HTR-8/SVneo (cell line): ENCODE data around the gene CYTH1.
"Not testable (repeated sequence)": the region's sequence is repeated elsewhere in the genome, so short reads cannot be mapped to it uniquely, and the experiment has no call there.

Experiments used
- DNase-seq: peaks from one replicate; pipeline ENCODE4 v3.0.0; 2011; ENCODE audit warnings: low spot score, mixed read lengths; ENCODE audit not compliant: insufficient read length
- FAIRE-seq: peaks from 2 replicates; lab custom pipeline; 2011; peaks lifted over from hg19 to GRCh38; lab: Jason Lieb, UNC

CYTH1 gene

GRCh38 chr17:78789663-78790181, 7.6 kb upstream of the CYTH1 start:
- no peak for DNase-seq
- FAIRE-seq = no peak

DNA sequence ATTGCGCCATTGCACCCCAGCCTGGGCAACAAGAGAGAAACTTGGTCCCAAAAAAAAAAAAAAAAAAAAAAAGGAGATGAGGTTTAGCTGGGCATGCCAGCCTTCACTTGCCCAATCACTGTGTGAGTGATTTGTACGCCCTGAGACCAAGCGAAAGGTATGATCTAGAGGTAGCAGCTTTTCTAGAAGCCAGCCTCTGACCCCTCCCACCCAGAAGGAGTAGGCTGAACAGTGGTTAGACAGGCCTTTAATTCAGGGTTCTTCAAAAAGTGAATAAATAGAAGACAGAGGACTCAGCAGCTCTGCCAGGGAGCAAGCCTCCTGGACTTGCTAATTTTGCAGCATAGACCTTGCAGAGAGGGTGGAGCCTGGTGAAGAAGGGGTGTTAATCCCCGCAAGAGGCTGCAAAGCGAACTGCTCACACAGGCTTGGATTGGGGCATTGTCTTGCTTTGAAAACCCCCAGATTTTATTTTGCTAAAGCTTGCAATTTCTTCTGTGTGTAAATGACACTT, 7.1 kb upstream of the CYTH1 start:
- DNase-seq (no peak), FAIRE-seq (no peak)

- no peak for DNase-seq
- FAIRE-seq = no peak
These were observed 6.4 kb upstream of the CYTH1 start for GRCh38 chr17:78788451-78788850.

GRCh38 chr17:78787444-78787843, 5.4 kb upstream of the CYTH1 start:
- DNase-seq (no peak), FAIRE-seq (no peak)

DNA sequence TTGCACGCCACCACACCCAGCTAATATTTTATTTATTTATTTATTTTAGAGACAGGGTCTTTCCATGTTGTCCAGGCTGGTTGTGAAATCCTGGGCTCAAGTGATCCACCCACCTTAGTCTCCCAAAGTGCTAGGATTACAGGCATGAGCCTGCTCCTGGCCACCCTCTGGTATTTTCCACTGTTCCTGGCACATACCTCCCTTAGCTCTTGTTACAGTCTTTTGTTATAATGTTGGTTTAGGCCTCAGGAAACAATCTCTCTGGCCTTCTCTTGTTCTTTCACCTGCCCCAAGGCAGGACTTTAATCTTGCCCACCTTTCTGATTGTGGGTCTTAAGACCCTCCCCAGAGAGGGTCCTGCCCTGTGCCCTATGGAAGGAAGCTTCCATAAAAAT, 3.6 kb upstream of the CYTH1 start:
- DNase-seq = no peak
- no peak for FAIRE-seq

DNA sequence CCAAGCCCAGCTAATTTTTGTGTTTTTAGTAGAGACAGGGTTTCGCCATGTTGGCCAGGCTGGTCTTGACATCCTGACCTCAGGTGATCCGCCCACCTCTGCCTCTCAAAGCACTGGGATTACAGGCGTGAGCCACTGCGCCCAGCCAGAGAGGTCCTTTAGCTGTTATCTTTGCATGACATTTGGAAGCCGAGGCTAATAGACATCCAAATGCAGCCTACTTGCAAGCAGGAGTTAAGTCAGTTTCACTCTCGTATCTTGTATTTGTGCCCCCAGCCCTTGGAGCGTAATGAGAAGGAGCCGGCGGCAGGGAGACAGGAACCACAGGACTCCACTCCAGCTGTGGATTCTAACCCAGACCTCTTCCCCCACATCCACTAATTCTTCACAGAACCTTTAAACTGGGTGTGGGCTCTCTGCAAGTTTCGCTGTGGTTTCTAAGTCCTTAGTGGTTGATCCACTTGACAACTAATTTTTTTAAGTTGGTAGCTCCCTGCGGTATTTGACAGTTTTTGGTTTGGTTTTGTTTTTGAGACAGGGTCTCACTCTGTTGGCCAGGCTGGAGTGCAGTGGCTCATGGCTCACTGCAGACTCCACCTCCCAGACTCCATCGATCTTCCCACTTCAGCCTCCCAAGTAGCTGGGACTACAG, 3.1 kb upstream of the CYTH1 start:
- no peak for FAIRE-seq
- no peak for DNase-seq

- no peak for FAIRE-seq
- no peak for DNase-seq
These were observed 2.3 kb upstream of the CYTH1 start for GRCh38 chr17:78784352-78784751.

GRCh38 chr17:78783711-78784324, 1.7 kb upstream of the CYTH1 start:
- no peak for DNase-seq
- no peak for FAIRE-seq

DNA sequence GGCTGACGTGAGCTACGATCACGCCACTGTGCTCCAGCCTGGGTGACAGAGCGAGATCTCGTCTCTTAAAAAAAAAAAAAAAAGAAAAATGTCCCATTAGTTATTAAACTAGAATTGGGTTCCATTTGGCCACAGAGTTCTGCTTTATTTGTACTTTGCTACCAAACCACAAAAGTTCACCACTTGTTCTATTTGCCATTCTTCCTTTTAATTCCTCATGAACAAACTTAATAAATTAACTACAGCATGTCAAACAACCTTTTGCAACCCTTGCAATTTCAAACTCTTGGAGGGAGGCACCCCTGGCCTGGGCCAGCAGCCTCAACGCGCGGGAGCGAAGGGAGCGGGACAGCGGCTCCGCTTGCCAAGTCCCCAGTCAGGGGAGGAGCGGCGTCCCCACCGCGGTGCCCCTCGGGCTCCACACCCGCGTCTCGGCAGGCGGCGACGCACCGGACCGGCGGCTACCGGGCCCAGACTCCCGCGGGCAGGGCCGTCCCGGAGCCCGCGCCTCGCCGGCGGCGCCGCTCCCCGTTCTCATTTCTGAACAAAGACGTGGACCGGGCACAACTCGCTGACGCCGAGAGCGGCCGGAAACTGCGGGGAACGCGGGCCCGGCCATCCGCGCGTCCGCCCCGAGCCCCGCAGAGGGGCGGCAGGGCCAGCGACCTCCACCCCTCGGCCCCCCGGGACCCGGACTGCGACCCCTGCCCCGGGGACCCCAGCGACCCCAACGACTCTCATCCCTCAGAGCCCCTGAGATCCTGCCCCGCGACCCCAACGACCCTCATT, 775 bp downstream of the CYTH1 start:
- FAIRE-seq = no peak
- peak; percentile 33 for DNase-seq

DNA sequence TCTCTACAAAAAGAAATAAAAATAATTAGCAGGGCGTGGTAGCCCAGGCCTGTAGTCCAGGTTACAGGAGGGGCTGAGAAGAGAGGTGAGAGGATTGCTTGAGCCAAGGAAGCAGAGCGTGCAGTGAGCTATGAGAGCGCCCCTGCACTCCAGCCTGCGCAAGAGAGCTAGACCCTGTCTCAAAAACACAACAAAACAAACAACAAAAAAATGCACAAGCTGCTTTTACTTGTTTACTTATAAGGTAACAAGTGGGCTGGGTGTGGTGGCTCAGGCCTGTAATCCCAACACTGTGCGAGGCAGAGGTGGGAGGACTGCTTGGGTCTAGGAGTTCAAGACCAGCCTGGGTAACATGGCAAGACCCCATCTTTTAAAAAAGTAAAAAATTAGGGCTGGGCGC, 1.7 kb downstream of the CYTH1 start:
- DNase-seq (no peak), FAIRE-seq (no peak)

DNA sequence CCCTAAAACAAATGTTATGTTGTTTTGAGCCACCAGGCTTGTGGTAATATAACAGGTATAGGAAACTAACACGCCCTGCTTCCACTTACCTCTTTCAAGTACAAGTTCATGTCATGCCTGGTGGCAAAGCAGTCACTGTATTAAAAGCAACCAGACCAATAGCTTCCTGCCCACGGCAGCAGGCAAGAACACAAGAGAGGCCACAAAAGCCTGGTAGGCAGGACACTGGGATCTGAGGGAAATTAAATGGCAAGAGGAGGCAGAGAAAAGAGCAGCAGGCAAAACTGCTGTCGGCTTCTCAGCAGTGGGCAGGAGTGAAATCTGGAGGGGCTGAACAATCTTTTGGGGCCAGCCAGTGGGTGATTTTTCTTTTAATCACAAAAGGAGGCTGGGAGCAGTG, 2.2 kb downstream of the CYTH1 start:
- DNase-seq (no peak), FAIRE-seq (no peak)

- DNase-seq, FAIRE-seq: not testable (repeated sequence)
These were observed 2.8 kb downstream of the CYTH1 start for GRCh38 chr17:78779286-78779651.

GRCh38 chr17:78777881-78778280, 4.2 kb downstream of the CYTH1 start:
- FAIRE-seq = no peak
- DNase-seq = no peak

DNA sequence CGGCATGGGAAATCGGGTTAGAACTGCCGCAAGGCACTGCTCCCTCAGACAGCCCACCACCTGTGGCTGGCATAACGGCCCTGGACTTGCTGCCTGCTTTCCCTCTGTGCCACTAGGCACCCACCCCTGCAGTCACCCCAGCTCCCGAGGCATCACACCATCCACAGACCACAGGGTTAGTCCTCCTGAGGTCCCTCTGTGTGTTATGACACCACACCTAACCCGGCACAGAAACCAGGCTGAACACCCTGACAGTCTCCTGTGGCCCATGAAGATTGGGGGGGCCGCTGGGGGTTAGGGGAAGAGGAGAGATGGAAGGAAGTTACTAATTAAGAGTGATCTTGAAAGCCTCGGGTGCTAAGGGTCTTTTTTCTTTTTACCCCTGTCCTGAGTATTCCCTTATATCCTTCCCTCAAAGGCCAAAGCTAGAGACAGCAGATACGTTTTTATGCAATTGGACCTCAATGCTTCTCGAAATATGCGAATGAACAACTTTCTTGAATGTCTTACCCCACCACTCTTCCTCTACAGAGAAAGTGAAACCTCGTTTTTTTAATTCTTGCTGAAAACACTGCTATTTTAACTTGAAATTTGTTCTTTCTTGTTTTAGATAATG, 7.0 kb downstream of the CYTH1 start:
- DNase-seq (no peak), FAIRE-seq (no peak)

- DNase-seq = no peak
- FAIRE-seq = no peak
These were observed 7.6 kb downstream of the CYTH1 start for GRCh38 chr17:78774453-78774852.

DNA sequence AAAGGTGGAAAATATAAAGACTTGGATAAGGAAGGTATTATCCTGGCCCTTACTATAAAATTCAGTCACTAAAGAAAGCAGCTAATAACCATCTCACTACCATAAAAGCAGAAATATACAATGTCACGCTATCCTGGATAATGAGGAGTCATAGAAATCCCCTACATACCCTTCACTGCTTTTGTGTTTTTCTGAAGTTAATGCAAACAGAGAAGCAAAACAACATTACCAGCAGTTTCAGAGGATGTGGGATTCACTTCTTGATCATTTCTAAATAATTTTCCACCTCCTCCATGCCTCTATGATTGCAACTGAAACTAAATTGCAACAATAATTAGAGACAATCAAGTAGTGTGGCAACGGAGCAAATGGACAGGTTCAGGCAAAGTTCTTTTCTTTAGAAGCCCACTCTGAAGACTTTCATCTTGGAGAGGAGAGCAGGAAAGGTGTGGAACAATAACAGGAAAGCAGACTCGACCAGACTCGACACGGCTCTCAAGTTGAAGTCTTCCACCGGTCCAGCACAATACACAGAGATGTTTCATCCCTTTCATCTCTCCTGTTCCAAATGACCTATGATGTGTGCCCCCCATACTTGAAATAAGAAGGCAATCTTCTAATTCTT, 10.2 kb downstream of the CYTH1 start:
- DNase-seq (no peak), FAIRE-seq (no peak)

DNA sequence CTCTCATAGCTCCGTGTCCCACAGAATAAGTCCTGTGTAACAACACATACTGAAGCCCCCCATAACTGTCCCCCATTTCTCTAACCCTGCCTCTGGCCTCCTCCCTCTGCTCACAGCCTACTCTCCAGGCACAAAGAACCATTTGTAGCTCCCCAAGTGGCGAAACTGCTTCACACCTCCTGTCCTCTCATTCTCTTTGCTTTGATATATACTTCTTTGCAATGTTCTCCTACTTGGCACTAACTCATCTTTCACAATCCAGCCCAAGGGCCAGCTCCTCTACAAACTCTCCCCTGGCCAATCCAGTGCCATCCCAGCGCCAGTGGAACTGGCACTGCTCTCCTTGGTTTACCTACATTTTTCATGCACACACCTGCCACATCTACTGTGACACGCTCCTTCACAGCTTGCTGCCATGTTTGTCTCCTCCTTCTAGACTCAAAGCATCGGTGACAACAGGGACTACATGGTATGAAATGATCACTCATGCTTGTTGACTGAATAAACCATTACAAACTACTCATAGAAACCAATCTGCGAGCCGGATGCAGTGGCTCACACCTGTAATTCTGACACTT, 12.8 kb downstream of the CYTH1 start:
- DNase-seq = no peak
- FAIRE-seq = no peak

DNA sequence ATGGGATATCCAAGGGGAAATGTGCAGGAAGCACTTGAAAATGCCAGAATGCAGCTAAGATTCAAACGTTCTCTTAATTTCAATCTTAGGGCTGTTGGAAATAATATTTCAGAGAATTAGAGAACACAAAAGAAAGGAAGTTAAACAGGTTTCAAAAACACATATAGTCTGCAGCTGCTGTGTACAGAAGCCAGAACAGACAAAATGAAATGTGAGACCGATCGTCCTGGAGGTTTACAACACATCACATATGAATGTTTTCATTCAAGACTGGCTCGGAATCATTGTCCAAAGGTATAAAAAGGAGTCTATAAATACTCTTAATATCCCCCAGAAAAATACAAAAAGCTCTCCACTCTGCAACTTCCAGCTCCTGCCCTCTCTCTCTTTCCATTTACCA, 14.3 kb downstream of the CYTH1 start:
- no peak for FAIRE-seq
- DNase-seq = no peak

- FAIRE-seq = peak; percentile 77
- DNase-seq = no peak
These were observed 15.3 kb downstream of the CYTH1 start for GRCh38 chr17:78766743-78767294.

- no peak for DNase-seq
- FAIRE-seq = no peak
These were observed 15.8 kb downstream of the CYTH1 start for GRCh38 chr17:78766225-78766624.
